Prostate gland (tissue), 2 donors: ENCODE results near the gene RXRB. TPM values are rescaled to one million over a fixed set of nuclear protein-coding genes. Genes with fewer than 3 reads are reported as not detected.
A peak's percentile ranks its signal among the peaks of the same experiment; 100 is the strongest.

Experiments used
- DNase-seq: peaks from one replicate; pipeline ENCODE4 v3.0.0-alpha.2; 2019; ENCODE audit warnings: low spot score
- H3K27ac ChIP-seq, 2 donors: fragments of 200-600 bp; sonication (generic); 2 replicates each; pipeline ENCODE4 v1.5.1; 2017 to 2019
- H3K27me3 ChIP-seq: fragments of 200-600 bp; sonication (generic); replicated peaks from 2 replicates; pipeline ENCODE4 v1.5.1; 2019; ENCODE audit not compliant: insufficient read depth
- H3K36me3 ChIP-seq, 2 donors: fragments of 200-600 bp; sonication (generic); 1 replicate in 1 of 2; 2 replicates in 1 of 2; pipeline versions ENCODE4 v1.5.1 to v1.8.1; 2017 to 2019
- H3K4me1 ChIP-seq: fragments of 200-600 bp; sonication (generic); replicated peaks from 2 replicates; pipeline ENCODE4 v1.5.1; 2019
- H3K4me3 ChIP-seq, 2 donors: fragments of 200-600 bp; sonication (generic); 2 replicates each; pipeline ENCODE4 v1.5.1; 2017 to 2019
- H3K9me3 ChIP-seq: fragments of 200-600 bp; sonication (generic); 2 replicates; pipeline ENCODE4 v1.5.1; 2017
- CTCF ChIP-seq, 4 experiments: fragments of 200-600 bp in 2 of 4; fragments of 450-650 bp in 2 of 4; sonication (generic) in 2 of 4; IDR thresholded peaks; 1 replicate in 3 of 4; 2 replicates in 1 of 4; pipeline ENCODE4 v1.5.1; 2016 to 2019; ENCODE audit warnings: antibody characterized with exemption in 4 of 4, mild to moderate bottlenecking in 2 of 4, moderate library complexity in 2 of 4
- POLR2A ChIP-seq: fragments of 450-650 bp; IDR thresholded peaks from one replicate; pipeline ENCODE4 v1.6.1; 2016; ENCODE audit warnings: antibody characterized with exemption, mild to moderate bottlenecking
- POLR2AphosphoS5 ChIP-seq: sonication (generic); formaldehyde crosslinking; IDR thresholded peaks from one replicate; pipeline ENCODE4 v1.6.1; 2017; ENCODE audit warnings: antibody characterized with exemption
- WGBS: methylation state at CpG from one replicate; pipeline ENCODE4 v1.1.5; 2018; 5-methylcytosine and 5-hydroxymethylcytosine counted together
- intact Hi-C: fragments of 100-400 bp; cut with DNase I; formaldehyde crosslinking; loops from one replicate; pipeline ENCODE4 v1.14.2; 2022
- total RNA-seq, 2 donors: library from RNA; depleted of rRNA; stranded (reverse); fragments of >200 nt; gene quantifications; one replicate each; pipeline ENCODE4 v1.1.0, GENCODE V29; 2016

RXRB gene
- total RNA-seq, 2 donors from 2014 or later: 30.6 to 40.5 TPM

GRCh38 chr6:33216117-33216649 lies 15.7 kb upstream of the RXRB start:
- Histone ChIP-seq H3K9me3 (no peaks in the 10 kb centered on the region), H3K36me3 (no peaks in the 10 kb centered on the region), H3K27me3 (no peaks in the 10 kb centered on the region), H3K4me1 (no peaks in the 10 kb centered on the region), H3K27ac (no peak overlapping the region), H3K4me3 (no peak overlapping the region)
- DNase-seq: no peak
- 94% methylated on average over 4 of the region's 4 CpGs for WGBS
- TF ChIP-seq POLR2A (no peak), POLR2AphosphoS5 (no peak), CTCF (IDR thresholded peaks at IDR 0.05) (no peak)
- intact Hi-C loops: no loop called here

- no peak for DNase-seq
- no peaks in the 10 kb centered on the region for H3K9me3 ChIP-seq
- H3K4me3 ChIP-seq: no peak overlapping the region
- TF ChIP-seq CTCF (IDR thresholded peaks at IDR 0.05) (no peak), POLR2AphosphoS5 (no peak), POLR2A (no peak)
- intact Hi-C loops: no loop called here
- no peaks in the 10 kb centered on the region for H3K27me3 ChIP-seq
- H3K4me1 ChIP-seq: no peaks in the 10 kb centered on the region
- 71% methylated on average over 7 of the region's 9 CpGs for WGBS
- no peaks in the 10 kb centered on the region for H3K36me3 ChIP-seq
- H3K27ac ChIP-seq: no peak overlapping the region
Measured at GRCh38 chr6:33215271-33216116, 15.0 kb upstream of the RXRB start.

- intact Hi-C loops: no loop called here
- Histone ChIP-seq H3K4me3 (peak overlapping the region in 1 of 2 donors; percentile 32), H3K4me1 (no peaks in the 10 kb centered on the region), H3K9me3 (no peaks in the 10 kb centered on the region), H3K36me3 (no peaks in the 10 kb centered on the region), H3K27ac (no peak overlapping the region), H3K27me3 (no peaks in the 10 kb centered on the region)
- no peak for TF ChIP-seq POLR2AphosphoS5
- no peak for TF ChIP-seq CTCF (IDR thresholded peaks at IDR 0.05)
- no peak for DNase-seq
- 16% methylated on average over 9 of the region's 9 CpGs for WGBS
Measured at GRCh38 chr6:33213989-33214335, 13.5 kb upstream of the RXRB start.

GRCh38 chr6:33213166-33213988 lies 12.9 kb upstream of the RXRB start:
- no peak for DNase-seq
- TF ChIP-seq POLR2AphosphoS5 (peak; percentile 3), POLR2A (no peak), CTCF (IDR thresholded peaks at IDR 0.05) (no peak)
- Histone ChIP-seq H3K9me3 (no peaks in the 10 kb centered on the region), H3K4me1 (no peaks in the 10 kb centered on the region), H3K36me3 (no peaks in the 10 kb centered on the region), H3K27me3 (no peaks in the 10 kb centered on the region), H3K4me3 (peak overlapping the region; percentile 32), H3K27ac (no peak overlapping the region)
- WGBS: under 1% methylated on average over 43 of the region's 43 CpGs
- intact Hi-C loops: no loop called here
